NCI-H510A (cell line): ENCODE data around the gene YY1.

Experiments used
- DNase-seq: peaks from one replicate; lab custom pipeline; 2025; lab: John Stamatoyannopoulos, UW

Gene YY1

GRCh38 chr14:100313464-100314230 lies 74.7 kb downstream of the YY1 start:
- no peak for DNase-seq

DNA sequence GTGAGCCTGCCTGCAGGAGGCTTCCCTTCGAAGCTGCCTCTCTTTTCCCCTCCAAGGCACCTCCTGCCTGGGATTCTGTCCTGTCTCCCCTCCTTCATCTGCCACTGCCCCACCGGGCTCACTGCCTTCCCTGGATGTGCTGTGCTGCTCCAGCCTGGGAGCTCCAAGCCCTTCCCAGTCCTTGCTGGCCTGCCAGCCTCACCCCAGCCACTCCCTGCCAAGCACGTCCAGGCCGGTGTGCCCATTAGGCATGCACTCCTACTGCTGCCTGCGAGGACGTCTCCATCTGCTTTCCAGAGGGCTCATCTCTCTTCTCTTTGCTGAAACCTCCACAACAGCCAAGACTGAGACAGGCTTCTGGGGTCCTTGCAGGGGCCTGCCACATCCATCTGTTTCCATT lies 75.8 kb downstream of the YY1 start:
- no peak for DNase-seq

GRCh38 chr14:100317389-100317788 lies 78.4 kb downstream of the YY1 start:
- no peak for DNase-seq

- no peak for DNase-seq
Measured at GRCh38 chr14:100317912-100318808, 79.2 kb downstream of the YY1 start.

DNA sequence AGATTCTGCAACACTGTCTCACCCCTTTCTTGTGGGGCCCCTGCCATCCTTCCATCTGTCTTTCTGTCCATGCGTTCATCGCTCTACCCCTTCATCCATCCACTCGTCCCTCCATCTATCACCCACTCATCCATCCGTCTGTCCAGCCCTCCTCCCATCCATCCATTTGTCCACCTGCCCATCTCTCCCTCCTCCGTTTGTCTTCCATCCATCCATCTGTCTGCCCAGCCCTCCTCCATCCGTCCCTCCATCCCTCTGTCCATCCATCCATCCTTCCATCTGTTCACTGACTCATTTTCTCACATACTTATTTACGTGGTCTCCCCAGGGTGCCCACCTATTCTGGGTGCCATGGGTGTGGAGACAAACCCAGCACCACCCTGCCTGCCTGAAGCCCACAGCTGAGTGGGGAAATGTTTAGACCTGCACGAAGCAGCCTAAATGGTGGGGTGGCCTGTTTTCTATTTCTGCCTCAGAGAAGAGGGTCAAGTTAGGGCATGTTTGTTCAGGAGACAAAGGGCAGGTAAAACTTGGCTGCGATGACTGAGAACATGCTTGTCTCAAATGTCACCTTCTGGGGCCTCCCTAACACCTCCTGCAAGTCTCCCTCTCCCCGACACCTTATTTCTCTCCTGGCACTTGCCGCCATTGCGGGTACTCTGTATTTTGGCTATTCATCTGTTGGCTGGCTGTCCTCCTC lies 81.4 kb downstream of the YY1 start:
- no peak for DNase-seq

GRCh38 chr14:100321473-100322137 lies 82.7 kb downstream of the YY1 start:
- no peak for DNase-seq

GRCh38 chr14:100322138-100322957 lies 83.4 kb downstream of the YY1 start:
- no peak for DNase-seq

- DNase-seq: no peak
Measured at GRCh38 chr14:100323121-100323941, 84.4 kb downstream of the YY1 start, which contains the start of gene SLC25A47. SLC25A47 (plus strand) TSS chr14:100323339; CDS start chr14:100323415, 76 bp downstream.

- no peak for DNase-seq
Measured at GRCh38 chr14:100323942-100324307, 85.0 kb downstream of the YY1 start.

- no peak for DNase-seq
Measured at GRCh38 chr14:100325231-100325632, 86.3 kb downstream of the YY1 start.

DNA sequence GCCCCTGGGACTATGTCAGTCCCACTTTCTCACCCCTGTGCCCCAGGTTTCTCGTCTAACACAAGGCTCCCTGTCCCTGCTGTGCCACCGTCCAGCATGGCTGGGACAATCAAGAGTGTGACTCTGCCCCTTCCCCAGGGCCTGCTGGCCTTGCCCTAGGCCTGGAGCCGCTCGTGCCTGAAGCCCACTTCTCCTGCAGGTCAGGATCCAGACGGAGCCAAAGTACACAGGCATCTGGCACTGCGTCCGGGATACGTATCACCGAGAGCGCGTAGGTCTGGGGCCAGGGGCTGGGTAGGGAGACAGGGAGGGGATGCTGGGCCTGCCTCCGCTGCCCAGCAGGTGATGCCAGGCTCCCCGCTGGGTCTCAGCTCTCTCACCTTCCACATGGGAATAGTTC lies 87.0 kb downstream of the YY1 start:
- DNase-seq: no peak

DNA sequence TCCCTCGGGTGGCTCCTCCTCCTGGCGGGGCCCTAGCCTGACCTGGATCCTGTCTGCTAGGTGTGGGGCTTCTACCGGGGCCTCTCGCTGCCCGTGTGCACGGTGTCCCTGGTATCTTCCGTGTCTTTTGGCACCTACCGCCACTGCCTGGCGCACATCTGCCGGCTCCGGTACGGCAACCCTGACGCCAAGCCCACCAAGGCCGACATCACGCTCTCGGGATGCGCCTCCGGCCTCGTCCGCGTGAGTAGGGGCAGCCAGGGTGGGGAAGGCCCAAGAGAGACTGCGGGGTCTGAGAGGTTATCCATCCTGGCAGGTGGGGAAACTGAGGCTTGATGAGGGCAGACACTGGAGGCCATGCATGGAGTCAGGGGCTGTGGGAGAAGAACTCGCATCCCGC lies 88.2 kb downstream of the YY1 start:
- no peak for DNase-seq

GRCh38 chr14:100328495-100329163 lies 89.7 kb downstream of the YY1 start:
- DNase-seq: no peak

DNA sequence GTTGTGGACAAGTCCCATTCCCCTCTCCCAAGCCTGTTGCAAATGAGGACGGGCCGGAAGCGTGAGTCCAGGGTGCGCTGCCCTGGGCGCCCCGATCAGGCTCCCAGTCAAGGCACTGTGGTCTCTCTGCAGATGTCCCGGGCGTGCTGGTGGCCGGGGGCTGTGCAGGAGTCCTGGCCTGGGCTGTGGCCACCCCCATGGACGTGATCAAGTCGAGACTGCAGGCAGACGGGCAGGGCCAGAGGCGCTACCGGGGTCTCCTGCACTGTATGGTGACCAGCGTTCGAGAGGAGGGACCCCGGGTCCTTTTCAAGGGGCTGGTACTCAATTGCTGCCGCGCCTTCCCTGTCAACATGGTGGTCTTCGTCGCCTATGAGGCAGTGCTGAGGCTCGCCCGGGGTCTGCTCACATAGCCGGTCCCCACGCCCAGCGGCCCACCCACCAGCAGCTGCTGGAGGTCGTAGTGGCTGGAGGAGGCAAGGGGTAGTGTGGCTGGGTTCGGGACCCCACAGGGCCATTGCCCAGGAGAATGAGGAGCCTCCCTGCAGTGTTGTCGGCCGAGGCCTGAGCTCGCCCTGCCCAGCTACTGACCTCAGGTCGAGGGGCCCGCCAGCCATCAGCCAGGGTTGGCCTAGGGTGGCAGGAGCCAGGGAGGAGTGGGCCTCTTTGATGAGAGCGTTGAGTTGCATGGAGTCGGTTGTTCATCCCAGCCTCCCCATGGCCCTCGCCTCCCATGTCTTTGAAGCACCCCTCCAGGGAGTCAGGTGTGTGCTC lies 90.5 kb downstream of the YY1 start:
- no peak for DNase-seq

GRCh38 chr14:100330007-100330344 lies 91.0 kb downstream of the YY1 start:
- DNase-seq: no peak

DNA sequence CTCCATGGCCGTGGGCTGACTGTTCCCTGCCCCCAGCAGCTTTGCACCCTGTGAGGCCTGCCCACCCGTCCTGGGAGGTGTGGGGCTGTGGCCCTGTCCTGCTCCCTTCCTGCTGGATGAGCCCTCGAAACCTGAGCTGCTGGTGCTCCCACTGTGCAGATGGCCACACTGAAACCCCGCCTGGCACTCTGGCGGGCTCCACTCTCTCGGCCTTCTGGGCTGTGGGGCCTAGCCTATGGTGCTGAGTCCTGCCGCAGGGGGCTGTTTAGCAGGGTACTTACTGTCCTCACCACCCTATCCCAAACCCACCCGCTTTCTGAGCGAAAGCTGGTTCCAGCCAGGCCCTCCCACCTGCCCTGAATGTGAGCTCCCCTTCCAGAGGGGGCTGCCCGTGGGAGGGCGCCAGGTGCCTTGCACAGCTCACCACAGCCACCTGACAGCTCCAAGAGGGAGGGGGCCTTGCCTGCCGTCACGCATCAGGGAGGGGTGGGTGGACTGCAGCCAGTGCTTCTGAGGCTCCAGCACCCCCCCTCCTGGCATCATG lies 91.5 kb downstream of the YY1 start:
- no peak for DNase-seq

DNA sequence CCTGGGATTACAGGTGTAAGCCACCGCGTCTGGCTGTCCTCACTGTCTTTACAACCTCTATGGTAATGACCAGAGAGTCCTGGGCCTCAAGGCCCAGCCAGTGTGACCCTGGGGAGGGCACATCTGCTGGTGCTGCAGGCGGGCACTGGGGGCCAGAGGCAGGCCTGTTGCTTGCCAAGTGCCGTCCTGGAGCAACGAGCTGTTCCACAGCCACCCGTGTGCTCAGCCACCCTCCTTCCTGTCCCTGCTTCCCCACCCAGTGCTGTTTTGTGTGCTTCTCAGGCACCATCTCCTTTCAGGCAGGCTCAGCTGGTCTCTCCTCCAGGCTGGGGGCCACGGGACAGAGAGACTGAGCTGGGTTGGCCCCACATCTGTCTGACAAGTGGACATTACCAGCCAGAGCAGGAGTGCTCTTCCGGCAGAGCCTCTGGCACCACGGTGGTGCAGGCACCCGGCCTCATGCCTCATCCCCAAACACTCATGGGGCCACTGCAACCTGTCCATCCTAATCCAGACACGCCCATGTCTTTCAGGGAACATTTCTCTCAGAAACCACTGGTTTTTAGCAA lies 93.2 kb downstream of the YY1 start:
- no peak for DNase-seq
